HEK293 (cell line): ENCODE results near the gene AP1AR.

Experiments used
- CTCF ChIP-seq: fragments of 450-650 bp; formaldehyde crosslinking; IDR thresholded peaks from 2 replicates; pipeline ENCODE4 v1.5.1; 2016; ENCODE audit warnings: missing biosample characterization, missing genetic modification characterization
- EGR2 ChIP-seq: fragments of 450-650 bp; formaldehyde crosslinking; IDR thresholded peaks from 2 replicates; pipeline ENCODE4 v1.5.1; 2016; ENCODE audit warnings: low read depth, missing biosample characterization, missing genetic modification characterization
- ZNF747 ChIP-seq: fragments of 450-650 bp; formaldehyde crosslinking; IDR thresholded peaks from 2 replicates; pipeline ENCODE4 v1.5.1; 2016; ENCODE audit warnings: missing biosample characterization, missing genetic modification characterization

GRCh38 chr4:112274959-112275358 is 43.4 kb downstream of the AP1AR start:
- TF ChIP-seq ZNF747: no peak
- no peak for TF ChIP-seq EGR2 (tag by site-specific recombination)
- no peak for TF ChIP-seq CTCF (tag by site-specific recombination)
